Measurements from ENCODE around the gene PRKG1.

DNA sequence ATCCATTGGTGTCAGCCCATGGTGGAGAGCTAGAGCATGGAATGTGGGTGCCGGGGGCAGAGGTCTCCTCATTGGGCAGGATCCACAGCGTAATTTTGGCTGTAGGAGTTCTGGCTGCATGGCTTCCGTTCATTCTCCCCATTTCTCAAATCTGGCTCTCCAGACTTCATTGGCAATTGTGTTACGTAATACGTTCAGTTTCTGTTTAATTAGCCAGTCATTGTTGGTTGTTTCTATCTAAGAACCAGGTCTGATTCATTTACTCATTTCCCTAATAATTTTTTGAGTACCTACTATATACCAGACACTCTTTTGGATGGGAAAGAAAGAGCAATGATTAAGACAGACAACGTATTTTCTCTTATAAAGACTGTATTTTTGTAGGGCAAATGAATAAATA is 325.6 kb downstream of the PRKG1 start:
- TF ChIP-seq SMC3 (IDR thresholded peaks at IDR 0.05; ENCODE audit: low read depth, low read length), result no peak
- TF ChIP-seq POLR2A (IDR thresholded peaks at IDR 0.05; ENCODE audit: low read depth, low read length), result no peak
- TF ChIP-seq RCOR1 (IDR thresholded peaks at IDR 0.05; ENCODE audit: insufficient replicate concordance, low read length), result no peak
